Keratinocyte (primary cell): ENCODE data around the gene ZNF768. TPM values are rescaled to one million over a fixed set of nuclear protein-coding genes. Genes with fewer than 3 reads are reported as not detected.

Experiments used
- DNase-seq: peaks from one replicate; pipeline ENCODE4 v3.0.0-alpha.2; 2011; ENCODE audit warnings: low read depth, missing footprints, low spot score
- FAIRE-seq: peaks from 2 replicates; lab custom pipeline; 2011; peaks lifted over from hg19 to GRCh38; lab: Jason Lieb, UNC
- H2AFZ ChIP-seq: 2 replicates; pipeline ENCODE4 v1.6.0; 2012; ENCODE audit warnings: low read length, control low read depth, inconsistent platforms; ENCODE audit not compliant: control insufficient read depth
- H3K27ac ChIP-seq: 2 replicates; pipeline ENCODE4 v1.5.1; 2011; ENCODE audit warnings: low read length; ENCODE audit not compliant: control insufficient read depth, insufficient read depth
- H3K27me3 ChIP-seq: 3 replicates; pipeline ENCODE4 v1.6.0; 2011; ENCODE audit warnings: low read length; ENCODE audit not compliant: control insufficient read depth, insufficient read depth; ENCODE audit errors: extremely low read depth
- H3K36me3 ChIP-seq, 2 experiments: 2 replicates in 1 of 2; 3 replicates in 1 of 2; pipeline ENCODE4 v1.5.1; 2011; ENCODE audit warnings: low read length in 2 of 2, mild to moderate bottlenecking in 1 of 2; ENCODE audit not compliant: control insufficient read depth in 2 of 2, insufficient read depth in 2 of 2; ENCODE audit errors: extremely low read depth in 1 of 2
- H3K4me1 ChIP-seq: 3 replicates; pipeline ENCODE4 v1.5.1; 2011; ENCODE audit warnings: low read length; ENCODE audit not compliant: control insufficient read depth, insufficient read depth; ENCODE audit errors: extremely low read depth
- H3K4me2 ChIP-seq: 3 replicates; pipeline ENCODE4 v1.6.0; 2011; ENCODE audit warnings: low read depth, low read length; ENCODE audit not compliant: control insufficient read depth, insufficient read depth; ENCODE audit errors: extremely low read depth
- H3K4me3 ChIP-seq, 3 experiments: fragments of 200-600 bp in 1 of 3; sonication (generic) in 1 of 3; 2 replicates in 2 of 3; 3 replicates in 1 of 3; pipeline ENCODE4 v1.5.1; 2011 to 2016; ENCODE audit warnings: low read length in 3 of 3, mild to moderate bottlenecking in 3 of 3, control low read depth in 2 of 3, inconsistent platforms in 1 of 3, low read depth in 1 of 3, mixed read lengths in 1 of 3, mixed run types in 1 of 3, moderate library complexity in 1 of 3; ENCODE audit not compliant: control insufficient read depth in 2 of 3, insufficient read depth in 2 of 3; ENCODE audit errors: extremely low read depth in 1 of 3
- H3K79me2 ChIP-seq: 2 replicates; pipeline ENCODE4 v1.6.0; 2012; ENCODE audit warnings: low read length; ENCODE audit not compliant: control insufficient read depth, insufficient read depth
- H3K9ac ChIP-seq: 3 replicates; pipeline ENCODE4 v1.6.0; 2011; ENCODE audit warnings: low read length; ENCODE audit not compliant: control insufficient read depth, insufficient read depth; ENCODE audit errors: extremely low read depth
- H3K9me1 ChIP-seq: 3 replicates; pipeline ENCODE4 v1.6.0; 2011; ENCODE audit warnings: low read length; ENCODE audit not compliant: control insufficient read depth, insufficient read depth; ENCODE audit errors: extremely low read depth
- H3K9me3 ChIP-seq: 2 replicates; pipeline ENCODE4 v1.5.1; 2012; ENCODE audit warnings: low read depth, low read length; ENCODE audit not compliant: control insufficient read depth
- H4K20me1 ChIP-seq: 3 replicates; pipeline ENCODE4 v1.6.0; 2011; ENCODE audit warnings: low read length; ENCODE audit not compliant: control insufficient read depth, insufficient read depth; ENCODE audit errors: extremely low read depth
- EZH2 ChIP-seq: IDR thresholded peaks from one replicate; pipeline ENCODE4 v1.6.1; 2012; ENCODE audit warnings: inconsistent platforms, mild to moderate bottlenecking, low read length, moderate library complexity
- dilution Hi-C: fragments of 300-500 bp; cut with MboI; formaldehyde crosslinking; loops from one replicate; pipeline ENCODE4 v1.7.0; 2020; ENCODE audit warnings: low sequenced_read_pairs; ENCODE audit not compliant: extremely low pct_ligation_motif_present
- polyA plus RNA-seq, 5 experiments: library from polyadenylated mRNA; depleted of rRNA in 3 of 5; stranded (reverse) in 3 of 5; stranded (forward) in 1 of 5; unstranded in 1 of 5; fragments of >200 nt; gene quantifications; 1 replicate in 1 of 5; 2 replicates in 3 of 5; 3 replicates in 1 of 5; pipeline versions ENCODE4 v1.2.1 to v1.2.3, GENCODE V29; 2011 to 2012; ENCODE audit warnings: missing spikeins in 2 of 5, low read depth in 1 of 5, low replicate concordance in 1 of 5
- TF ChIP-seq, protein P1 (sequence below), 3 experiments: IDR thresholded peaks in 1 of 3; conservative IDR thresholded peaks in 1 of 3; optimal IDR thresholded peaks in 1 of 3; 2 replicates in 2 of 3; 3 replicates in 1 of 3; pipeline versions ENCODE3 to v1.5.1; 2011; ENCODE audit warnings: low read length in 3 of 3, mild to moderate bottlenecking in 3 of 3, moderate library complexity in 2 of 3, control low read depth in 1 of 3, inconsistent platforms in 1 of 3; ENCODE audit not compliant: insufficient read depth in 2 of 3; ENCODE audit errors: extremely low read depth in 1 of 3

Gene ZNF768
- polyA plus RNA-seq, 1 donor (not counting 4 experiments of a cell fraction or from before 2014, with no cell fraction given) = 10.9 TPM

DNA sequence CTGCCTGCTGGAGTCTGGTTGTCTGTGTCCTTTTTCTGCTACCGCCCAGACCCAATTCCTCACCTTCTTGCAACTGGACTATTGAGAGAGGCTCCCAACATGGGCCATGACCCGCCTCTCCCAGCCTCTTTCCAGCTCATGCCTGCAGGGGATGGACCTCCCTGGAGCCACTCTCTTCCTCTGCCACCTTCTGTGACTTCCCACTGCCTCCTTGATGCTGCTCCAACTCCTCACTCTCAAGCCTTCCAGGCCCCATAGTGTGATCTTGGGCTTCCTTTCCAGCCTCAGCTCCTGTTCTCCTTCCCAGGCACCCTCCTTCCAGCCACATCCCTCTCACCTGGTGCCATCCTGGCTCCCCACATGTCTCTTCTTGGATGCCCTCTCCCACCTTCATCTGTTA, 11.1 kb downstream of the ZNF768 start:
- Histone ChIP-seq H3K36me3 (no peaks in the 10 kb centered on the region), H3K9me1 (no peaks in the 10 kb centered on the region), H2AFZ (no peak overlapping the region), H3K79me2 (no peaks in the 10 kb centered on the region), H3K27me3 (peaks cover 4% of the 10 kb centered on the region), H3K4me3 (no peak overlapping the region), H3K9ac (no peak overlapping the region), H3K27ac (no peak overlapping the region), H3K9me3 (no peaks in the 10 kb centered on the region), H3K4me2 (no peak overlapping the region), H4K20me1 (no peaks in the 10 kb centered on the region), H3K4me1 (no peaks in the 10 kb centered on the region)
- no peak for DNase-seq
- TF ChIP-seq EZH2 = no peak
- TF ChIP-seq, protein P1, sequence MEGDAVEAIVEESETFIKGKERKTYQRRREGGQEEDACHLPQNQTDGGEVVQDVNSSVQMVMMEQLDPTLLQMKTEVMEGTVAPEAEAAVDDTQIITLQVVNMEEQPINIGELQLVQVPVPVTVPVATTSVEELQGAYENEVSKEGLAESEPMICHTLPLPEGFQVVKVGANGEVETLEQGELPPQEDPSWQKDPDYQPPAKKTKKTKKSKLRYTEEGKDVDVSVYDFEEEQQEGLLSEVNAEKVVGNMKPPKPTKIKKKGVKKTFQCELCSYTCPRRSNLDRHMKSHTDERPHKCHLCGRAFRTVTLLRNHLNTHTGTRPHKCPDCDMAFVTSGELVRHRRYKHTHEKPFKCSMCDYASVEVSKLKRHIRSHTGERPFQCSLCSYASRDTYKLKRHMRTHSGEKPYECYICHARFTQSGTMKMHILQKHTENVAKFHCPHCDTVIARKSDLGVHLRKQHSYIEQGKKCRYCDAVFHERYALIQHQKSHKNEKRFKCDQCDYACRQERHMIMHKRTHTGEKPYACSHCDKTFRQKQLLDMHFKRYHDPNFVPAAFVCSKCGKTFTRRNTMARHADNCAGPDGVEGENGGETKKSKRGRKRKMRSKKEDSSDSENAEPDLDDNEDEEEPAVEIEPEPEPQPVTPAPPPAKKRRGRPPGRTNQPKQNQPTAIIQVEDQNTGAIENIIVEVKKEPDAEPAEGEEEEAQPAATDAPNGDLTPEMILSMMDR (optimal IDR thresholded peaks at IDR 0.05 in 1 of 3, IDR thresholded peaks at IDR 0.05 in 1 of 3, conservative IDR thresholded peaks at IDR 0.05 in 1 of 3; ENCODE audit: extremely low read depth in 1 of 3, insufficient read depth in 2 of 3, low read length in 3 of 3) = no peak
- no peak for FAIRE-seq
- dilution Hi-C loops = no loop called here

- DNase-seq = no peak
- Histone ChIP-seq H3K27me3 (peaks cover 4% of the 10 kb centered on the region), H4K20me1 (no peaks in the 10 kb centered on the region), H3K9me3 (no peaks in the 10 kb centered on the region), H2AFZ (no peak overlapping the region), H3K9me1 (no peaks in the 10 kb centered on the region), H3K4me1 (no peaks in the 10 kb centered on the region), H3K27ac (no peak overlapping the region), H3K79me2 (no peaks in the 10 kb centered on the region), H3K4me2 (no peak overlapping the region), H3K36me3 (no peaks in the 10 kb centered on the region), H3K9ac (no peak overlapping the region), H3K4me3 (no peak overlapping the region)
- TF ChIP-seq EZH2 = no peak
- TF ChIP-seq, protein P1 (optimal IDR thresholded peaks at IDR 0.05 in 1 of 3, IDR thresholded peaks at IDR 0.05 in 1 of 3, conservative IDR thresholded peaks at IDR 0.05 in 1 of 3; ENCODE audit: extremely low read depth in 1 of 3, insufficient read depth in 2 of 3, low read length in 3 of 3) = no peak
- no peak for FAIRE-seq
- dilution Hi-C loops = no loop called here
These were observed 14.9 kb downstream of the ZNF768 start for GRCh38 chr16:30511509-30511908.
